Heart left ventricle (tissue), 16 donors: Measurements from ENCODE around the gene NPHP1. TPM values are rescaled to one million over a fixed set of nuclear protein-coding genes. Genes with fewer than 3 reads are reported as not detected.
"Not testable (repeated sequence)": the region's sequence is repeated elsewhere in the genome, so short reads cannot be mapped to it uniquely, and the experiment has no call there.

Experiments
- ATAC-seq, 4 donors: fragments of 200-7000 bp; cut with Tn5 transposase; one replicate each; pipeline ENCODE4 v1.9.1; 2020 to 2022; ENCODE audit warnings: moderate library complexity in 4 of 4, mild to moderate bottlenecking in 3 of 4, moderate number of reproducible peaks in 1 of 4
- DNase-seq, 5 donors: peaks; one replicate each; pipeline ENCODE4 v3.0.0-alpha.2; 2020
- H3K27ac ChIP-seq, 12 donors: fragments of 200-600 bp; sonication (generic) in 4 of 12; one replicate each; pipeline versions ENCODE4 v1.5.0 to v1.8.0; 2016 to 2022; ENCODE audit warnings: mild to moderate bottlenecking in 2 of 12
- H3K27me3 ChIP-seq, 9 donors: fragments of 200-600 bp; sonication (generic) in 2 of 9; one replicate each; pipeline versions ENCODE4 v1.5.1 to v1.8.0; 2016 to 2022; ENCODE audit warnings: mild to moderate bottlenecking in 3 of 9
- H3K36me3 ChIP-seq, 9 donors: fragments of 200-600 bp; sonication (generic) in 2 of 9; one replicate each; pipeline versions ENCODE4 v1.5.0 to v1.8.0; 2018 to 2022; ENCODE audit warnings: mild to moderate bottlenecking in 2 of 9
- H3K4me1 ChIP-seq, 12 donors: fragments of 200-600 bp; sonication (generic) in 4 of 12; one replicate each; pipeline versions ENCODE4 v1.5.0 to v1.8.0; 2016 to 2022; ENCODE audit warnings: mild to moderate bottlenecking in 3 of 12
- H3K4me3 ChIP-seq, 12 donors: fragments of 200-600 bp; sonication (generic) in 4 of 12; one replicate each; pipeline versions ENCODE4 v1.5.0 to v1.8.0; 2017 to 2022; ENCODE audit warnings: mild to moderate bottlenecking in 9 of 12, moderate library complexity in 4 of 12
- H3K9me3 ChIP-seq, 12 donors: fragments of 200-600 bp; sonication (generic) in 4 of 12; one replicate each; pipeline versions ENCODE4 v1.5.0 to v1.8.0; 2016 to 2022; ENCODE audit warnings: mild to moderate bottlenecking in 1 of 12
- CTCF ChIP-seq, 12 donors: fragments of 200-600 bp; sonication (generic) in 4 of 12; IDR thresholded peaks; one replicate each; pipeline versions ENCODE4 v1.5.0 to v1.8.0; 2018 to 2022; ENCODE audit warnings: antibody characterized with exemption in 12 of 12, mild to moderate bottlenecking in 5 of 12
- POLR2A ChIP-seq, 2 donors: fragments of 450-650 bp; IDR thresholded peaks; one replicate each; pipeline ENCODE4 v1.6.1; 2017; ENCODE audit warnings: antibody characterized with exemption in 2 of 2, mild to moderate bottlenecking in 2 of 2, moderate library complexity in 2 of 2
- WGBS, 4 donors: extraction: QIAGEN DNeasy Blood & Tissue Kit in 2 of 4; methylation state at CpG; one replicate each; pipeline versions ENCODE4 v1.1.5 to v1.1.7; 2013 to 2018; 5-methylcytosine and 5-hydroxymethylcytosine counted together
- intact Hi-C, 10 donors: fragments of 100-400 bp; cut with DNase I; formaldehyde crosslinking; loops; one replicate each; pipeline versions ENCODE4 v1.11.1 to v1.14.2; 2022
- polyA plus RNA-seq, 2 donors: library from polyadenylated mRNA; stranded (reverse); fragments of 200-250 nt; gene quantifications; one replicate each; pipeline ENCODE4 v1.2.3, GENCODE V29; 2013
- total RNA-seq, 9 donors: library from RNA; depleted of rRNA in 2 of 9; stranded (reverse); fragments of >200 nt in 2 of 9; fragmentation: NEBNext Ultra II Directional in 3 of 9; extraction: Animal tissue kit (Norgen Biotek cat#: 25700) in 3 of 9; gene quantifications; one replicate each; pipeline versions ENCODE4 v1.1.0 to v1.2.4, GENCODE V29; 2016 to 2023
- donor health status: ischemic (EF 13 %, LVEDD 7.1; RV severe dilation, severe dysfunction).
- donor health status: healthy with polysubstance abuse.
- donor health status: DM: no; HTN: yes; CAD: no.
- donor health status: DM: no; HTN: no; CAD: no.
- donor health status: ischemic (EF 25% LVEDD 6.9; RV normal size, moderate dysfunction).
- donor health status: ischemic (EF 25% LVEDD 5.7; RV mildly dilated, moderate dysfunction).
- donor health status: healthy.
- donor health status: DM: yes; HTN: yes; CAD: no.
- donor health status: ischemic (EF 35%, LVEDD 5.7; RV mildly dilated, moderate dysfunction).
- donor health status: nonischemic (EF 11% LVEDD 7.7; RV severe dilation, severe dysfunction).
- donor health status: DM: yes; HTN: yes; CAD: no.
- donor health status: PGD.
- donor health status: ischemic (EF 29% LVEDD 5.4; RV normal size, mild dysfunction).
- donor health status: nonischemic (EF 23%, LVEDD 6.1; RV moderate dilation, normal function).

NPHP1 gene
- total and polyA plus RNA-seq, 11 donors, result 4.7 to 7.9 (median 5.6) TPM

- no peak overlapping the region for H3K27ac ChIP-seq
- ATAC-seq (no peak), DNase-seq (peak in 1 of 5 donors; percentile 4)
- no peaks in the 10 kb centered on the region for H3K36me3 ChIP-seq
- 88 to 94% (median 92%) methylated on average over 8 of the region's 8 CpGs for WGBS, 4 donors
- H3K4me1 ChIP-seq, result peaks cover 5 to 39% (median 22%) of the 10 kb centered on the region in 12 donors
- TF ChIP-seq CTCF (IDR thresholded peaks at IDR 0.05) (no peak), POLR2A (IDR thresholded peaks at IDR 0.05) (no peak)
- no peaks in the 10 kb centered on the region for H3K27me3 ChIP-seq
- intact Hi-C loops, result no loop called here
- no peaks in the 10 kb centered on the region for H3K9me3 ChIP-seq
- H3K4me3 ChIP-seq, result no peak overlapping the region
Observed at GRCh38 chr2:110095994-110096633, 108.7 kb downstream of the NPHP1 start.

- H3K27ac ChIP-seq, result peak overlapping the region in 5 of 12 donors; percentile 2 to 46 (median 23)
Observed at GRCh38 chr2:110094884-110095534, 109.8 kb downstream of the NPHP1 start.

GRCh38 chr2:110093924-110094323 lies 110.9 kb downstream of the NPHP1 start:
- peaks cover 0 to 17% (median 6%) of the 10 kb centered on the region in 12 donors for H3K4me1 ChIP-seq
- intact Hi-C loops, H3K9me3 ChIP-seq, H3K36me3 ChIP-seq, DNase-seq, H3K27me3 ChIP-seq, H3K27ac ChIP-seq, H3K4me3 ChIP-seq: not testable (repeated sequence)
- no CpG with 5 or more reads among the region's 6 CpGs for WGBS, 4 donors
- ATAC-seq, result peak in 3 of 4 donors; percentile 18 to 69 (median 64)

More at GRCh38 chr2:110094884-110095534, 109.8 kb downstream of the NPHP1 start:
- H3K36me3 ChIP-seq, ATAC-seq, DNase-seq, intact Hi-C loops, H3K27me3 ChIP-seq, H3K9me3 ChIP-seq, H3K4me3 ChIP-seq: not testable (repeated sequence)
- H3K4me1 ChIP-seq, result peaks cover 0 to 28% (median 15%) of the 10 kb centered on the region in 12 donors
- 45 to 53% (median 50%) methylated on average over 4 to 5 of the region's 6 CpGs for WGBS, 4 donors

- H3K36me3 ChIP-seq, H3K27ac ChIP-seq, intact Hi-C loops, H3K27me3 ChIP-seq, ATAC-seq, H3K4me1 ChIP-seq, H3K9me3 ChIP-seq, DNase-seq, H3K4me3 ChIP-seq: not testable (repeated sequence)
- whole genome bisulfite sequencing, 4 donors, result 46 to 75% (median 50%) methylated on average over 2 of the region's 4 CpGs; no CpG with 5 or more reads in 1 of the 4 donors
Observed at GRCh38 chr2:110090164-110090563, 114.6 kb downstream of the NPHP1 start.

GRCh38 chr2:110083757-110084156 lies 121.1 kb downstream of the NPHP1 start:
- H3K27ac ChIP-seq, H3K36me3 ChIP-seq, H3K4me3 ChIP-seq, intact Hi-C loops, H3K9me3 ChIP-seq, DNase-seq, H3K4me1 ChIP-seq, H3K27me3 ChIP-seq, ATAC-seq: not testable (repeated sequence)
- WGBS, 4 donors, result no CpG with 5 or more reads among the region's 2 CpGs

- ATAC-seq, intact Hi-C loops, H3K9me3 ChIP-seq, H3K4me1 ChIP-seq, H3K36me3 ChIP-seq, DNase-seq, H3K27me3 ChIP-seq, H3K4me3 ChIP-seq, H3K27ac ChIP-seq: not testable (repeated sequence)
- WGBS, 4 donors, result no CpG with 5 or more reads among the region's 8 CpGs
Observed at GRCh38 chr2:110083162-110083561, 121.7 kb downstream of the NPHP1 start.

GRCh38 chr2:110078104-110078503 lies 126.7 kb downstream of the NPHP1 start:
- DNase-seq, ATAC-seq, H3K4me1 ChIP-seq, H3K36me3 ChIP-seq, intact Hi-C loops, H3K27me3 ChIP-seq, H3K27ac ChIP-seq, H3K9me3 ChIP-seq, H3K4me3 ChIP-seq: not testable (repeated sequence)
- WGBS, 4 donors, result 67 to 100% (median 90%) methylated on average over 1 of the region's 4 CpGs

GRCh38 chr2:110075896-110076295 lies 128.9 kb downstream of the NPHP1 start:
- intact Hi-C loops, H3K27ac ChIP-seq, H3K4me3 ChIP-seq, H3K36me3 ChIP-seq, ATAC-seq, H3K4me1 ChIP-seq, H3K9me3 ChIP-seq, H3K27me3 ChIP-seq, DNase-seq: not testable (repeated sequence)
- WGBS, 4 donors, result 83 to 98% (median 83%) methylated on average over 2 of the region's 4 CpGs; no CpG with 5 or more reads in 1 of the 4 donors
